MCF 10A (cell line): ENCODE measurements around the gene BCAS3. TPM values are rescaled to one million over a fixed set of nuclear protein-coding genes. Genes with fewer than 3 reads are reported as not detected.

Experiments used
- BruUV-seq: library from RNA; stranded (reverse); fragments of 400-500 nt; replicated peaks from 2 replicates; lab custom pipeline; 2021; lab: Mats Ljungman, UMichigan
- CTCF ChIA-PET: fragments of 300-600 bp; sonication (Branson Sonifier 250); formaldehyde crosslinking; extraction: SDS; loops from one replicate; lab custom pipeline; 2021; ENCODE audit warnings: antibody characterized with exemption, inconsistent platforms; lab: Yijun Ruan, JAX
- POLR2A ChIA-PET: fragments of 300-600, 350-650 bp; sonication (Branson Sonifier 250); formaldehyde crosslinking; extraction: SDS; loops from one replicate; lab custom pipeline; 2020; ENCODE audit warnings: antibody characterized with exemption, inconsistent platforms; lab: Yijun Ruan, JAX
- DNase-seq: peaks from one replicate; pipeline ENCODE4 v3.0.0-alpha.2; 2018; ENCODE audit not compliant: unreplicated experiment
- H3K27ac Mint-ChIP-seq: one replicate; pipeline ENCODE4 v1.8.0; 2022; ENCODE audit warnings: mild to moderate bottlenecking, low read depth, mixed read lengths; ENCODE audit not compliant: unreplicated experiment
- H3K27me3 Mint-ChIP-seq: one replicate; pipeline ENCODE4 v1.8.0; 2022; ENCODE audit warnings: mixed read lengths; ENCODE audit not compliant: insufficient read depth, unreplicated experiment
- H3K36me3 Mint-ChIP-seq: one replicate; pipeline ENCODE4 v1.8.0; 2022; ENCODE audit warnings: mild to moderate bottlenecking, moderate library complexity, mixed read lengths; ENCODE audit not compliant: insufficient read depth, unreplicated experiment
- H3K4me1 Mint-ChIP-seq: one replicate; pipeline ENCODE4 v1.8.0; 2022; ENCODE audit warnings: mixed read lengths; ENCODE audit not compliant: insufficient read depth, unreplicated experiment
- H3K4me3 Mint-ChIP-seq: one replicate; pipeline ENCODE4 v1.8.0; 2022; ENCODE audit warnings: mild to moderate bottlenecking, moderate library complexity, mixed read lengths; ENCODE audit not compliant: unreplicated experiment
- H3K9me3 Mint-ChIP-seq: one replicate; pipeline ENCODE4 v1.8.0; 2022; ENCODE audit warnings: mixed read lengths; ENCODE audit not compliant: unreplicated experiment
- CTCF ChIP-seq: fragments of 200-600 bp; IDR thresholded peaks from one replicate; pipeline ENCODE4 v1.8.0; 2022; ENCODE audit warnings: antibody characterized with exemption, mild to moderate bottlenecking; ENCODE audit not compliant: unreplicated experiment
- intact Hi-C: fragments of 100-400 bp; cut with micrococcal nuclease; formaldehyde crosslinking; loops from 2 replicates; pipeline ENCODE4 v1.14.1; 2022
- total RNA-seq: library from RNA; stranded (reverse); gene quantifications from 2 replicates; pipeline ENCODE4 v1.2.3, GENCODE V29; 2022

Gene BCAS3
- total RNA-seq, 1 experiment from 2014 or later: 14.6 TPM

GRCh38 chr17:61393550-61393903, 715.9 kb downstream of the BCAS3 start:
- DNase-seq: peak; percentile 74
- H3K27me3 Mint-ChIP-seq: no peaks in the 10 kb centered on the region
- intact Hi-C loops: no loop called here

GRCh38 chr17:61393904-61394629, 716.4 kb downstream of the BCAS3 start:
- H3K4me3 Mint-ChIP-seq: no peak overlapping the region
- H3K9me3 Mint-ChIP-seq: no peaks in the 10 kb centered on the region
- intact Hi-C loops: no loop called here
- H3K4me1 Mint-ChIP-seq: no peaks in the 10 kb centered on the region
- H3K27me3 Mint-ChIP-seq: no peaks in the 10 kb centered on the region
- no peak overlapping the region for H3K27ac Mint-ChIP-seq
- BruUV-seq: no TSS peak
- POLR2A ChIA-PET: no interaction called here
- DNase-seq: no peak
- TF ChIP-seq CTCF: no peak
- CTCF ChIA-PET: interaction anchor here (0.5 to 1.1 kb wide), 8 partner anchors 9 to 393 kb away, joined by 3 to 5 read pairs (median 4); no protein-coding TSS in a partner anchor
- peaks cover 11% of the 10 kb centered on the region for H3K36me3 Mint-ChIP-seq

More at GRCh38 chr17:61393550-61393903, 715.9 kb downstream of the BCAS3 start:
- CTCF ChIA-PET: interaction anchor here (0.6 to 1.1 kb wide), 5 partner anchors 8 to 393 kb away, joined by 3 to 5 read pairs (median 4); no protein-coding TSS in a partner anchor
- H3K4me1 Mint-ChIP-seq: no peaks in the 10 kb centered on the region
- BruUV-seq: no TSS peak
- no peak overlapping the region for H3K27ac Mint-ChIP-seq
- no peak for TF ChIP-seq CTCF
- POLR2A ChIA-PET: no interaction called here
- no peak overlapping the region for H3K4me3 Mint-ChIP-seq
- H3K36me3 Mint-ChIP-seq: peaks cover 7% of the 10 kb centered on the region
- no peaks in the 10 kb centered on the region for H3K9me3 Mint-ChIP-seq

- no peak for TF ChIP-seq CTCF
- no peak for DNase-seq
- BruUV-seq: no TSS peak
- no peaks in the 10 kb centered on the region for H3K9me3 Mint-ChIP-seq
- H3K4me1 Mint-ChIP-seq: no peaks in the 10 kb centered on the region
- no peaks in the 10 kb centered on the region for H3K27me3 Mint-ChIP-seq
- POLR2A ChIA-PET: no interaction called here
- H3K27ac Mint-ChIP-seq: no peak overlapping the region
- intact Hi-C loops: no loop called here
- H3K36me3 Mint-ChIP-seq: peaks cover 11% of the 10 kb centered on the region
- no peak overlapping the region for H3K4me3 Mint-ChIP-seq
- CTCF ChIA-PET: interaction anchor here (0.7 to 0.9 kb wide), 4 partner anchors 15 to 394 kb away, joined by 3 to 5 read pairs (median 3); no protein-coding TSS in a partner anchor
Measured at GRCh38 chr17:61394630-61395408, 717.2 kb downstream of the BCAS3 start.

GRCh38 chr17:61395409-61395982, 717.8 kb downstream of the BCAS3 start:
- H3K4me3 Mint-ChIP-seq: no peak overlapping the region
- intact Hi-C loops: no loop called here
- DNase-seq: no peak

More at GRCh38 chr17:61395409-61395982, 717.8 kb downstream of the BCAS3 start:
- ChIA-PET CTCF (no interaction called here), POLR2A (interaction anchor here (0.7 kb wide), 1 partner anchor 303 kb away, joined by 3 read pairs; no protein-coding TSS in a partner anchor)
- H3K27ac Mint-ChIP-seq: no peak overlapping the region
- BruUV-seq: no TSS peak
- no peaks in the 10 kb centered on the region for H3K4me1 Mint-ChIP-seq
- TF ChIP-seq CTCF: no peak
- H3K27me3 Mint-ChIP-seq: no peaks in the 10 kb centered on the region
- H3K9me3 Mint-ChIP-seq: no peaks in the 10 kb centered on the region
- H3K36me3 Mint-ChIP-seq: peaks cover 11% of the 10 kb centered on the region
